Measurements from ENCODE around the gene CIROP.

DNA sequence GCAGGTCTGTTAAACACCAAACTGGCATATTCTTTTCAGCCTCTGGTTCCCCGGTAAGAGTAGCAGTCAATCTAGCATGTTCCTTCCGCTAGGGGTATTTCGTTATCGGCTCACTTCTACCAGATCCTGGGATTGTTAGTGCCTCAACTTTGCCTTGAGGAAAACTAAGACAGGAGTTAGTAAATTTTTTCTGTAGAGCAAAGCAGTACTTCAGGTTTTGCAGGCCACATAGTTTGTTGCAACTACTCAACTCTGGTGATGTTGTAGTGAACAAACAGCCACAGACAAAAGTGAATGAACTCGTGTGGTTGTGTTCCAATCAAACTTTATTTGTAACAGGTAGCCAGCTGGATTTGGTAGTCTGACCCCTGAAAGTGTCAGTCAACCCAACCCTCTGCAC, 41.2 kb downstream of the CIROP start:
- TF ChIP-seq, protein P1, sequence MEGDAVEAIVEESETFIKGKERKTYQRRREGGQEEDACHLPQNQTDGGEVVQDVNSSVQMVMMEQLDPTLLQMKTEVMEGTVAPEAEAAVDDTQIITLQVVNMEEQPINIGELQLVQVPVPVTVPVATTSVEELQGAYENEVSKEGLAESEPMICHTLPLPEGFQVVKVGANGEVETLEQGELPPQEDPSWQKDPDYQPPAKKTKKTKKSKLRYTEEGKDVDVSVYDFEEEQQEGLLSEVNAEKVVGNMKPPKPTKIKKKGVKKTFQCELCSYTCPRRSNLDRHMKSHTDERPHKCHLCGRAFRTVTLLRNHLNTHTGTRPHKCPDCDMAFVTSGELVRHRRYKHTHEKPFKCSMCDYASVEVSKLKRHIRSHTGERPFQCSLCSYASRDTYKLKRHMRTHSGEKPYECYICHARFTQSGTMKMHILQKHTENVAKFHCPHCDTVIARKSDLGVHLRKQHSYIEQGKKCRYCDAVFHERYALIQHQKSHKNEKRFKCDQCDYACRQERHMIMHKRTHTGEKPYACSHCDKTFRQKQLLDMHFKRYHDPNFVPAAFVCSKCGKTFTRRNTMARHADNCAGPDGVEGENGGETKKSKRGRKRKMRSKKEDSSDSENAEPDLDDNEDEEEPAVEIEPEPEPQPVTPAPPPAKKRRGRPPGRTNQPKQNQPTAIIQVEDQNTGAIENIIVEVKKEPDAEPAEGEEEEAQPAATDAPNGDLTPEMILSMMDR (IDR thresholded peaks at IDR 0.05; ENCODE audit: poor library complexity) = no peak
- TF ChIP-seq EZH2phosphoT487 (IDR thresholded peaks at IDR 0.05; ENCODE audit: low read depth, severe bottlenecking, unreplicated experiment) = no peak
